ENCODE measurements around the gene RCC2.
"Not testable (repeated sequence)": the region's sequence is repeated elsewhere in the genome, so short reads cannot be mapped to it uniquely, and the experiment has no call there.

The RCC2 gene

DNA sequence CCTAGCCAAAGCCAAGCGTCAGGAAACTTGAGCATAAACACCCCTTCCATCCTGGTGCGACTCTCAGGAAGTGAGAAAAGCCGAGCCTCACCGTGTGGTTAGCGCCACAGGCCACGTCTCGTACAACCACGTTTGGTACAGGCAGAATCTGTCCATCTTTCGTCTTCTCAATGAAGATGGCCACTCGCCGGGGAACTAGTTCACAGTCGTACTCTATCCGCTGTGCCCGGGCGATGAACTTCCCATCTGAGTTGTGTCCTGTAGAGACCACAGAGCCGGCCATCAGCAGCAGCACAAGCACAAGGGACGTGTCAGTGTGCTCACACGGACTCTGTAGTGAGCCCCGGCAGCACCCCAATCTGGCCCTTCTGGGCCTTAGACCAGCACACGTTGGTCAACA, 23.1 kb downstream of the RCC2 start:
- DNase-seq: no peak

DNA sequence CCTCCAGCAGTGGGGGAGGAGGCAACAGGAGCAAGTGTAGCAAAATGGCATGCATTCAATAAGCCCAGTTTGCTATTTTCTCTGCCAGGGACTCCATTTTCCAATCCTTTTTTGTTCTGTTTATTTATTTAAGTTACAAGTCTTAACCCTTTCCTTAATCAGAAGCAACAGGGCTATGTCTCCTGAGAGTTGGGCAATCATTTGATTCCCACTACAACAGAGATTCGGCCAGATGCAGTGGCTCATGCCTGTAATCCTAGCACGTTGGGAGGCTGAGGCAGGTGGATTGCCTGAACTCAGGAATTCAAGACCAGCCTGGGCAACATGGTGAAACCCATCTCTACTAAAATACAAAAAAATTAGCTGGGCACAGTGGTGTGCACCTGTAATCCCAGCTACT, 25.5 kb downstream of the RCC2 start:
- DNase-seq: no peak

DNA sequence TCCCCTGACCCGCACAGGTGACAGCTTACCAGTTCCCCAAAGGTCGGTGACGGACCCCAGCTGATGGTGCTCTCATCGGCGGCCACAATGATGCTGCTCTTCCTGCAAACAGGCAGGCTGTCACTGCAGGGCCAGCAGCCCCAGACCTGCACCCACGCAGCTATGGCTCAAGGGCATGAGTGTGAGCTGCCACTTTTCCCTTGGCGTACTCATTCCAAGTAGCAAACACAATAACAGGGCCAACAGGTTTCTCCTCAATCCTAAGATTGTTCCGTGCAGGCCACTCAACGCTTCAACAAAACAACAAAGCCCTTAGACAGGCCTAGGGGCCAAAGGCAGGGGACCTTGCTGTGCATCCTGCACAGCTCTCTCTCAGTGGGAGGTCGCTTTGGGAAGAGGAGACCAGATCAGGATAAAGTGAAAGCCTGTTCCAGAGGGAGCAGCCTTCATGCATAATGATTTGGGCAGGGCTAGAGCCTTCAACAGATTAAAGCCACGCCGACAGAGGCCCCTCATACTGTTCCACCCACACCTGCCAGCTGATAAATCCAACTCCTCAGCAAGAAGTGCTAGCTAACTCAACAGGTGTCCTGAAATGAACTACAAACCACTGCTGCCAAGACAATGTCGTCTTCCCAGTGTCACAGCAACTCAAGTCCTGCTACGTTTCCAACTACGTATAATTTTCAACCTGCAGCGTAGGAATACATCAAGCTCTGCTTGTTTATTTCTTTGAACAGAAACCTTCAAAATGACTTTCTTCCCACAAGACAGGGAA, 27.2 kb downstream of the RCC2 start:
- no peak for DNase-seq

DNA sequence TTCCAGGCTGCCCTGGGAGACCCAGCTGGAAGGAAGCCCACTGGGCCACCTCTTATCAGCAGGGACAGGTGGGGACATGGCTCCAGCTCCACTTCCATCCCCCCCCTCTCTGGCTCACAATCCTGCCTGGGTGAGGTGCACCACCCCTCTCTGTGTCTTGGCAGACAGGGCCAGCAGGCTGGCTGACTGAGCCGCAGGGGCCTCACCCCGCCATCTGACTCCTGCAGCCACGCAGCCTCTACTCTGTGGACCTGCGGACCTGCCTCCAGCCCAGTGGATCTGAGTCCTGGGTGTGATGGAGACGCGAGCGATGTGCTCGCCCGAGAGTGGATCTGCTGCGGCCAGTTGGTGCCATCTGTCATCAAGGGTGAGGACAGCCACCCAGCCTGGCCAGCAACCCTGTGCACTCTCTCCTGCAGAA, 30.1 kb downstream of the RCC2 start:
- DNase-seq: no peak

DNA sequence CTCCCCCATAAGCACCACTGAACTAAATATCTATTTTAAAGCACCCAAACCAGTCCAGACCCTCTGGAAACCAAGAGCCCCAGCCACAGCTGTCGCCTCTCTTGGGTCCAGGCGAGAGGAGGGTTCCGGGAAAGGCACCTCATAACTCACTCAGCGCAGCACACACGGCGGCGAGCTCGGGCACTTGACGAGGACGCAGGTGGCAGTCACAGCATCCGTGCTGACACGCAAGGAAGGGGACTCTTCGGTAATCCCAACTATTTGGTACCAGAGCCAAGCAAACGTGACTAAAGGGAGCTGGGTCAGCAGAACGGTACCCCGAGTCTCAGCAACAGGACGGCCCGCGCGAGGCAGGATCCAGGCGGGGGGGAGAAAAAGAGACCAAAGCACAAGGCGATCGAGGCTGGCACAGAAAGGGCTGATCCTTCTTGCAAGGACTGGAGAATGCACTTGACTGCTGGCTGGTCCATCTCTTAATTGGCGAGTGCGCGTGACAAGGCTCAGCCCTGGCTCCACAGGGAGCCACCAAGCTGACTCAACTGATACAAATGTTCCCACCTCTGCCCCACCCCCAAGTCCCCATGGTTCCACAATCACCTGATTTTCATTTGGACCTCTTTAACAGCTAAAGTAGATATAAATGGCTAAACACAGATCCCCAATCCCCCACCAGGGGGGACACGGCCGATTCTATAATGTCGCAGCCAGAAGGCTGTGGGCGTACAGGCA, 31.5 kb downstream of the RCC2 start:
- not testable (repeated sequence) for DNase-seq

DNA sequence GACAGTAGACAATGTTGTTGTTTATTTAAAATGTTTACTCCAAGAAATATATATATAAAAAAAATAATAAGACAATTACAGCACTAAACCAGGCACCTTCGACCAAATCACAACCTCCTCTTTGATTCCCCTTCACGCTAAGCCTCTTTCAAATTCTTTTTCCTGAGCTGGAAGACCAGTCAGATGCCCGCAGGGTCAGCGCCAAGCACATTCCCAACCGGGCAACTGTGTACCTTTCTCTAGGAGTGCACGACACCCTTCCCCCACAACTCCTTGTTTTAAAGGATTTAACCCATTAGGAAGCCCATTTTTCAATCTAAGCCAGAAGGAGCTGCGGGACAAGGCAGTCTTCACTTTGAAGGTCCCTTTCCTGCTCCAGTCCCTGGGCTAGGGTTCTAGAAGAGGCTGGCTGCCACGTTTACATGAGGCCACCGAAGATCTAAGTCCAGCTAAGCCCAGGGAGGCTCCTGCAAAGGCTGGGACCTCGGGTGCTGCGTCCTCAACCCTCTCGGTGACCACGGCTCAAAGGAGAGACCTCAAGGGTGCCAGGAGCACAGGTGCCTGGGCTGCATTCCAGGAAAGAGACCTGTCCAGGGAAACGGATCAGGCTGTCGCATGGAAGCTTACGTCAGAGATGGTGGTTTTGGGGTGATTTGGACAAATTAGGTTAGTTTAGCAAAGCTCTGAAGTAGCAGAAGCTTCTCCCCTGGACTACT, 32.6 kb downstream of the RCC2 start:
- not testable (repeated sequence) for DNase-seq

DNA sequence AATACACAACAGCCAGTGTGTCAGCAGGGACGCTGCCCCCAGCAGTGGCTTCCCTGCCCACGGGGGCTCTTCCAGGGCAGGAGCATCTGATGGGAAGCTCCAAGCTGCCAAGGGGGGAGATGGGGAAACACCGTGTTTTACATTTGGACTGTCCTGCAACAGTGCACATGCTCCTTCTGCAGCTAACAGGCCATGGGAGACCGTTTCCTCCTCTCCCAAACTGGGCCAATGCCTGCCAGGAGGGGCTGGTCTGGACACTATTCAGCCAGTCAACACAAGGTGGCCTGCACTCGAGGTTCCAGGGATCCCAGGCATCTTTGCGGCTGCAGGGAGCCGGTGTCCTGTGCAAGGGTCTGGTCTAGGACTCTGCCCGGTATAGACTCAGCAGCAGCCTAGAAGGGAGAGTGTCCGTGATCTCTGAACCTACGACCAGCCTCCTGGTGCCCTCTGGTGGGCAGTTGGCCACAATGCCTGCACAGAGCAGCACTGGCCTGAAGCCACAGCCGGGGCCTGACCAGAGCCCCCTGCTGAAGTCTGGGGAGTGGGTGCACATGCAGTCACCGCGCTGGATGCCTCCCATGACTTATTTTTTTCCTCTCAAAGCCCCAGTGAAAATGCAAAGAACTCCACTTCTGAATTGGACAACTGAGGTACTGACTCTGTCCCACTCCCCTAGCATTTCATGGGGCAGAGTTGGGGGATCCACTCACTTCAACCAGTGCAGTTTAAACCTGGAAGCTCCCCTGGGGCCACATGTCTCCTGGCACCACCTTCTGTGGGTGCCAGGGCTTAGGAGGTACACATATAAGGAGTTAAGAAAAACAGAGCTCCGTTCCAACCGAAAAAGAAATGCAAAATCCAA, 33.3 kb downstream of the RCC2 start:
- peak; percentile 41 for DNase-seq

DNA sequence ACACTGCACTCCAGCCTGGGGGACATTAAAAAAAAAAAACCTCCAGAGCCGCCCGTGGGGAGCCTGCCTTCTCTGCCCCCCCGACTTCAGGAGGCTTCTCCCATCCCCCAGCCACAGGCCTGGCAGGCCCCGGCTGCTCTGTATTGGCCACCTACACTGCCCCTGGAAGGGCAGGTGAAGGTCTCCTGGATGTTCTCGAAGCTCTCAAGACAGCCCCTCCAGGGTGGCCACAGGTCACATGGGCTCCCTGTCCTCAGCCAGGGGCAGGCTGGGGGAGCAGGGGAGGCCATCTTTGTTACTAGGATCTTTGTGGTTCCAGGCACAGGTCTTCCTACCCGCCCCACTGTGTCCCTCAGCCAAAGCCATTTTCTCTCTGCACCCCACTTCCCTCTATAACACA, 34.7 kb downstream of the RCC2 start:
- DNase-seq: no peak

DNA sequence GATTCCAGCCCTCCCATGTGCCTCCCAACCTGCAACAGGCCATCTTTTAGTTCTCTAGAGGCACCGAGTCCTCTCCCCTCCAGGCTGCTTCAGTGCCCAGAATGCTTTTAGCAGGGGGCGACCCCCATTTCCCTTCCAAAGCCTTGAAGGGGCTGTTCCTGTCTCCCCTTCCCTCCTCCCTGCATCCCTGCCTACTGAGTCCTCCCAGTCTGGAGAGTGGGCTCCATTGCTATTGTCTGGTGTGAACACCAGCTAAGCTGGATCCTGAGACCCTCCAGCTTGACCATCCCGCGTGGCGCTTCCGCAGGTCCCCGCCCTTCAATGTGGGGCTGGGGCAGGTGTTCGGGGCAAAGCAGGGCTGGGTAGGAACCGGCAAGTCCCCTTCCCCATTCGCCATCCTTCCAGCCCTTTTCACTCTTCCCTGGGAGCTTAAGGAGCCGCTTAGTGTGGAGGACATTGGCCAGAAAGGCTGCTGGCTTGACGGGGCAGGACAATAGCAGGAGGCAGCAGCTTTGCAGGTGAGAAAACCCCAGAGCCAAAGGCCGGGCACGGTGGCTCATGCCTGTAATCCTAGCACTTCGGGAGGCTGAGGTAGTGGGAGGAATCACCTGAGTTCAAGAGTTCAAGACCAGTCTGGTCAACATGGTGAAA, 35.3 kb downstream of the RCC2 start:
- no peak for DNase-seq

DNA sequence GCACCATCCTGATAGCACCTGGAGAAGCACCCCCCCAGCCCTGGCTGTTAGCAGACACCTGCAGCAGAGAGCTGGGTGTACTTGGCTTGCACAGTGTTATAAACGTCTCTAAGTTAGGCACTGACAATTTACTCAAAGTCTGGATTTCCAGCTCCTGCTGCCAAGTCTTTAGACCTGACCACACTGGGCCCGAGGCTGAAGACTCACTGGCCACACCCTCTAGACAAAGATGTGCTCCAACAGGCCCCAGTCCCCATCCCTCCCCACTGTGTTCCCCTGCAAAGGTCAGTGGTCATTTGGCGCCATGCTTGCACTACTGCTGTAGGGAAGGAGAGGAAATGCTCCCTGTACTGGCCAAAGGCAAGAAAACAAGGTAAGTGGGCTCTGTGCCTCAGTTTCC, 36.4 kb downstream of the RCC2 start:
- DNase-seq: no peak

DNA sequence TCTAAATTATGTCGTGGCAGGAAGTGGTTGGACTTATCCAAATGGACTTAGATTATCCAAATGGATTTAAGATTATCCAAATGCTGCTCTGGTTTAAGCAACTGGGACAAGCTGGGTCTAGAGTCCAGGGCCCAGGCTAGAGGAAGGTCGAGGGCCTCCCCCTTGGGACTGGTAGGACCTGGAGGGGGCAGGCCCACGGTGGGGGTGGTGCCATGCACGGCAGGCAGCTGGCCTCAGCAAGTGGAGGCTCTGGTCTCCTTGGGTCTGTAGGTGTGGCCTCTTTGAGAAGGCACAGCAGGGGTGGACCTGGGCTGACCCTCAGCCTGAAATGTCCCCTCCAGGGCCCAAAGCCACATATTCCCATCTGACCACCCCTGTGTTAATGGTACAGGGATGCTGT, 37.6 kb downstream of the RCC2 start:
- DNase-seq: no peak

DNA sequence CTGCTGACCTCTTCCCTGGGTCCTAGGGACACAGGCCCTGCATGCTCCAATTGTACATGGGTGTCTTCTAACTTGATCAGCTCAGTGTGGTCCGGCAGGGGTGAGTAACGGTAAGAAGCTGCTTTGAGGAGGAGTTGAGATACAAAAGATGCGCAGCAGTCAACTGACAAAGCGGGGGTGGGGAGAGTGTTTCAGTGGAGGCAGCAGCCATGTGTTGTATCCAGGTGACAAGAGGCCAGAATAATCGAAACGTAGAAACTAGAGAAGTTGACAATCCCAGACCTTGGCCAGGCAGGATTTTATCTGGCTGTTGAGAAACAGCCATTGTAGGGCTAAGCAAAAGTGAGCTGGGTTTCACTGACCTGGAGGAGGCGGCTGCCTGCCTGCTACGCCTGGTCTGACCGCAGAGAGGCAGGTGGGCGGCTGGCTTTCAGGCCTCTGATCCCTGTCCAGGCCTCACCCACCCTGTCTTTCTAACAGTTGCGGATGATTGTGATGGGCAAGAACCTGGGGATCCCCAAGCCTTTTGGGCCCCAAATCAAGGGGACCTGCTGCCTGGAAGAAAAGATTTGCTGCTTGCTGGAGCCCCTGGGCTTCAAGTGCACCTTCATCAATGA, 38.6 kb downstream of the RCC2 start:
- no peak for DNase-seq

DNA sequence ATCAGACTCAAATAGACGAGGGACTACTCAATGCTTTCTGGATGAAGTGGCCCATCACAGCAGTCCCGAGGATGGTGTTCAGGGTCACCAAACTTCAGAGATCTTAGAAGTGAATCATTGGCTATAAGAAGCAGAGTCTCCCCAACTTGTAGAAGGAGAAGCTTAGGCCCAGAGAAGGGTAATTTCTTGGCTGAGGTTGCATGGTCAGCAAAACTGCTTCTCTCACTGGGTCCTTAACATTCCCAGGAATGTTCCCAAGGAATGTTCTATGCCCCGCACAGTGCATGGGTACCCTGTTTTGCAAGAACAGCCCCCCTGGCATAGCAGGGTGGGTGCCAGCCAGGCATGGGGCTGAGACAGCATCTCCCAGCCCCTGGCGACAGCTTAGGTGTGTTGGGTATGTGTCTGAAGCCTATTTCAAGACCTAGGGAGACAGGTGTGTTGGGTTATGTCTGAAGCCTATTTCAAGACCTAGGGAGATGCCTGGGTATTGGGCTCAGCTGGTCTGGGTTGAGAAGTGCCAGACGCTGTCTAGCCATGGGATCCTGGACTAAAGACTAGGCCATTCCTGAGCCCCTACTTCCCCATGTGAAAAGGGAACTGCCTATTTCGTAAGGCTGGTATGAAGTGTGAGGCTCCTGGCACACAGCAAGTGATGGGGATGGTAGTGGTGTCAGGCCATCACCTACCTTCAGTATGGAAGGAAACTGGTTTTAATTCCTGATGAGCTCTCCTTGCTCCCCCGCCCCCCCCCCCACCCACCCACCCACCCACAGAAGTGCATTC, 41.4 kb downstream of the RCC2 start:
- DNase-seq: no peak

DNA sequence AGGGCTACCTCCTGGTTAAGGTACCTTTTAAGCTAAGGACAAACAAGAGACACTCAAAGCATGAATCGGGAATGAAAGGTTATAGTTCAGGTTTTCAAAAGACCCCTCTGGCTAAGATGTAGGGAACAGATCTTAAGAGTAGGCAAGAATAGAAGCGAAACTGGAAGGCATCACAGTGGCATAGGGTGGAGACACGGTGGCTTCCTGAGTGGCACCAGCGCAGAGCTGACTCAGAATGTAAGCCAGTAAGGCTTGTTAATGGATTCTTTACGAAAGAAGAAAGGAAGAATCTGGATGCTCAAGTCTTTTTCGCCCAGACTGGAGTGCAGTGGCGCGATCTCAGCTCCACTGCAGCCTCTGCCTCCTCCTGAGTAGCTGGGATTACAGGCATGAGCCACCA, 46.2 kb downstream of the RCC2 start:
- no peak for DNase-seq

DNA sequence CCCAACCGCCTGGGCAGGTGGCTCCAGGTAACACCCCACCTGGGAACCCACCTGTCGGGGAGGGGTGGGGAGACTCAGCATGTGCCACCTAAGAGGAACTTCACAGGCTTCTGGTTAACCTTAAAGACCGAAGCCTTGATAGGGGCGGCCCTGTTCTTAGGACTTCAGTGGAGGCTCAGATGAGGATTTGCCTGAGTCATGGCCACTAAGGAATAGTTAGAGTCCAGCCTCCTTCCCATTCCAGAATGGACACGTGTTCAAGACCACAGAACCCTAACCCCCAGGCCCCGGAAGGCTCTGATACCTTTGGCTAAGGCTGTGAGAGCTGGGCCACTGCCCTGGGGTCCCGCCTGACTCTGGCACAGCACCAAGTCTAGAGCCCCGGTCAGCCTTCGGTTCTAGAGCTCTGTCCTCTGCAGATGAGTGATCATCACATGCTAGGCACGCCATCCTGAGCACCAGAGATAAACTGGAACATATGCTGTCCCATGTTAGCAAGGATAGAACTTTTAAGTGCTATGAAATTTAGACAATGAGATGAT, 47.2 kb downstream of the RCC2 start:
- no peak for DNase-seq

DNA sequence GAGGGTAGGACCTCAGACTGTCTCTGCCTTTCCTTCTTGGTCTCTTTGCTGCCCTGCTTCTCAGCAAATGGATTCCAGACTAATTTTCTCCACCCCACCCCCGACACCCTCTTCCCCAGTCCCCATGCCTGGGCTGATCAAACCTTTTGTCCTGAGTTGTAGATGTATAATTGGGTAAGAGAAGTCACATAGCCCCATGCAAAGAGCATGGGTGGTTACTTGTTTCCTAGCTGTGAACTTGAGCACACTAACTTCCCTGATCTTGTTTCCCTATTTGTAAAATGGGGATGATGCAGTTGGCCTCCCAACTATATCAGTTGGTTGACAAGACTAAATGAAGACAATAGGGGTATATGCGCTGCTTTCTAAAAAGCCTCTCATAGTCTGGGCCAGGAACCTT, 58.3 kb downstream of the RCC2 start:
- no peak for DNase-seq

DNA sequence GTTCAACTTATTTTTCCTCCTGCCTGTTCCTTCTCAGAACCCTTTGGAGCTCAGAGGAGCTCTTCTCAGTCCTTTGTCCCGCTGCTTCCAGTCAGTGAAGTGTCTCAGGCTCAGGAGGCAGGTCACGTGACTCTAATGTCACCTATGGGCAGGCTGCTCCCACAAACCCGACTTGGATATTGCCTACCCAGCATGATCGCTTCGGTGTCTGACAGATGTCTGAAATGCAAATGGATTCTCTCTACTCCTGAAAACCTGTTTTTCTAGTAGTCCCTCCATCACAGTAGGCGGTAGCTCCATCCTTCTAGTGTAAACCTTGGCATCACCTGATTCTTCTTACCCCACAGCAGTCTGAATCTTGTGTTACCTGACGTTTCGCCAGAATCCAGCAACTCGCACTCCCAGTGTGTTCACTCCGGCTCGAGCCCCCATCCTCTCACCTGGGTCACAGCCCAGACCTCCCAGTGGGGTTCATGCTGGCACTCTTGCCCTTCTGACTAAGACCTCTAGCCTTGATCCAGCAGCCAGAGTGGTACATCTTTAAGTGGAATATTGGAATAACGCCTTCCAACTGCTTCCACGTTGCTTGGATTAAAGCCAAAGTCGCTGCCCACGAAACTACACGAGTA, 62.0 kb downstream of the RCC2 start:
- no peak for DNase-seq

DNA sequence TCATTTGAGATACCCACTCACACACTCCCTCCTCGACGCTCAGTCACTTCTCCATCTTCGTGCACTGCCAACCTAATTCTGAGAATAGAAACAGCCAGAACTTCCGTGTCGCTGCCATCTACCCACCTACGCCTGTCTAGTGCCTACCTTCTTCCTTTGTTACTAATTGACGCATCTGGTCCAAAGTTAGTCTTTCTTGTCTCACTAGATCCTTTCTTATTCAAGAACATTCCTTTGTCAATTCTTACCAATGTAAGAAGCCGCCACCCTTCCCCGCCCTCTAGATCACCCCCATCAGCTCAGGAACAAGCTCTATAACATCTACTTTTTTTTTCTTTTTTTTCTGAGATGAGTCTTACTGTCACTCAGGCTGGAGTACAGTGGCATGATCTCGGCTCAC, 63.8 kb downstream of the RCC2 start:
- no peak for DNase-seq

DNA sequence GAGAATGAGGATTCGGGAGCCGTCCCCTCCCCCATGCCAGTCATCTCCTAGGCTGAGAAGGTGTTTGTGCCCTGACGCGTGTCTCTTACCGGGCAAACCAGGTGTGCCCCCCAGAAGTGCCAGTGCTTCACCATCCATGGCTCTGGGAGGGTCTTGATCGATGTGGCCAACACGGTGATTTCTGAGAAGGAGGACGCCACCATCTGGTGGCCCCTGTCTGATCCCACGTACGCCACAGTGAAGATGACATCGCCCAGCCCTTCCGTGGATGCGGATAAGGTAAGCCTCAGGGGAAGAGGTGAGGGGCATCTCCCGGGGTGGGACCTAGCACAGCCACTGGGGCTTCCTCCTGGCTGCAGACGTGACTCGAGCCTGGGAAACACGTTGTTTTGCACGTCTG, 66.5 kb downstream of the RCC2 start:
- DNase-seq: no peak

DNA sequence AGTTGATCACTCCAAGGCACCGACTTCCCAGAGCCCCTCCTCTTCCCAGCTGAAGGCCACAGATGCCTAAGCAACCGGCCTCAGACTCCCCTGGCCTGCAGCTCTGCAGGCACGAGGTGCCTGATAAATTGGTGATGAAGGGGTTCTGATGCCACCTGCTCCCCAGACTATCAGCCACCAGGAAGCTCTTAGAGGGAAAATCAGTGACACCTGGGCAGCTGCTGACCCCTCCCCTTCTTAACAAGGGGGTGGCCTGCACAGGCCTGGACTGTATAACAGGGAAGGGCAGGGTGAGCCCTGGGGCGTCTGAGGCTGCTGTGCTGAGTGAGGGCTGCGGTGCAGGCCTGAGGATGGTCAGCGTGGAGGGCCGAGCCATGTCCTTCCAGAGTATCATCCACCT, 67.6 kb downstream of the RCC2 start, which contains the start of gene PADI6:
TSS of gene PADI6 (plus strand) at position 301 of the 400 bp plus-strand sequence. CDS start at position 351, 50 bp downstream.
- no peak for DNase-seq
